CD8-positive, alpha-beta memory T cell (primary cell): Measurements from ENCODE around the gene SAMM50. TPM values are rescaled to one million over a fixed set of nuclear protein-coding genes. Genes with fewer than 3 reads are reported as not detected.

Experiments used
- CTCF ChIA-PET: fragments of 350-600 bp; sonication (Branson Sonifier 250); formaldehyde crosslinking; loops from one replicate; lab custom pipeline; 2021; ENCODE audit warnings: antibody characterized with exemption; lab: Charles Lee
- POLR2A ChIA-PET: fragments of 350-600 bp; sonication (Branson Sonifier 250); formaldehyde crosslinking; loops from one replicate; lab custom pipeline; 2021; ENCODE audit warnings: antibody characterized with exemption; lab: Charles Lee
- DNase-seq, 5 donors: peaks; one replicate each; pipeline versions ENCODE4 v3.0.0 to v3.0.0-alpha.2; 2020 to 2022; ENCODE audit warnings: mixed read lengths in 1 of 5
- H3K27ac ChIP-seq: one replicate; pipeline ENCODE4 v1.7.0; 2013; ENCODE audit warnings: low read depth, mild to moderate bottlenecking, low read length, moderate library complexity
- H3K27me3 ChIP-seq: 2 replicates; pipeline ENCODE4 v1.7.0; 2013; ENCODE audit warnings: low read length, mild to moderate bottlenecking; ENCODE audit not compliant: insufficient read depth, poor library complexity, severe bottlenecking
- H3K36me3 ChIP-seq: 2 replicates; pipeline ENCODE4 v1.7.0; 2013; ENCODE audit warnings: mild to moderate bottlenecking, low read length, moderate library complexity; ENCODE audit not compliant: insufficient read depth
- H3K4me1 ChIP-seq: 2 replicates; pipeline ENCODE4 v1.7.0; 2013; ENCODE audit warnings: mild to moderate bottlenecking, low read length, moderate library complexity; ENCODE audit not compliant: insufficient read depth
- H3K4me3 ChIP-seq: 2 replicates; pipeline ENCODE4 v1.7.0; 2013; ENCODE audit warnings: mild to moderate bottlenecking, low read length
- H3K9me3 ChIP-seq: 2 replicates; pipeline ENCODE4 v1.7.0; 2013; ENCODE audit warnings: mild to moderate bottlenecking, low read length
- H3K27ac Mint-ChIP-seq, 8 donors: one replicate each; pipeline ENCODE4 v1.8.0; 2020 to 2021; ENCODE audit warnings: mixed read lengths in 8 of 8, mild to moderate bottlenecking in 6 of 8, inconsistent platforms in 3 of 8, moderate library complexity in 3 of 8
- H3K27me3 Mint-ChIP-seq, 2 donors: one replicate each; pipeline ENCODE4 v1.8.0; 2020 to 2021; ENCODE audit warnings: mixed read lengths in 2 of 2, mild to moderate bottlenecking in 1 of 2, moderate library complexity in 1 of 2
- H3K36me3 Mint-ChIP-seq, 3 donors: one replicate each; pipeline ENCODE4 v1.8.0; 2020 to 2021; ENCODE audit warnings: mixed read lengths in 3 of 3, inconsistent platforms in 1 of 3, mild to moderate bottlenecking in 1 of 3
- H3K4me1 Mint-ChIP-seq, 3 donors: one replicate each; pipeline ENCODE4 v1.8.0; 2020 to 2021; ENCODE audit warnings: mixed read lengths in 3 of 3, inconsistent platforms in 1 of 3, mild to moderate bottlenecking in 1 of 3
- H3K4me3 Mint-ChIP-seq, 7 donors: one replicate each; pipeline ENCODE4 v1.8.0; 2020 to 2021; ENCODE audit warnings: mixed read lengths in 7 of 7, mild to moderate bottlenecking in 6 of 7, moderate library complexity in 4 of 7, inconsistent platforms in 2 of 7
- H3K9me3 Mint-ChIP-seq, 5 donors: one replicate each; pipeline ENCODE4 v1.8.0; 2020 to 2022; ENCODE audit warnings: mixed read lengths in 5 of 5, mild to moderate bottlenecking in 3 of 5, moderate library complexity in 2 of 5, inconsistent platforms in 1 of 5
- polyA plus RNA-seq: library from polyadenylated mRNA; unstranded; fragments of 300-500 nt; fragmentation: Illumina TruSeq; gene quantifications from one replicate; pipeline ENCODE4 v1.2.3, GENCODE V29; 2021
- total RNA-seq, 2 experiments: library from RNA; stranded (reverse); gene quantifications; one replicate each; pipeline ENCODE4 v1.2.3, GENCODE V29; 2021

The SAMM50 gene
- 10 to 100 TPM; 58.8 to 61.3 TPM for total RNA-seq
- polyA plus RNA-seq = 67.2 TPM

GRCh38 chr22:43955040-43955882 is at the start of gene SAMM50:
Gene SAMM50, plus strand, starts transcription at chr22:43955442. Its CDS starts 136 bp downstream, at chr22:43955578.
- Mint-ChIP-seq H3K4me3 (peak within 1 kb of the TSS; percentile 93 to 99 (median 97)), H3K27ac (peak within 1 kb of the TSS; percentile 86 to 99 (median 96)), H3K27me3 (peaks cover under 1 to 2% of the 10 kb centered on the region in 2 donors), H3K9me3 (no peaks in the 10 kb centered on the region), H3K4me1 (peaks cover 34 to 55% (median 50%) of the 10 kb centered on the region in 3 donors), H3K36me3 (peaks cover 0 to 23% (median 7%) of the 10 kb centered on the region in 3 donors)
- Histone ChIP-seq H3K4me1 (peaks cover 25% of the 10 kb centered on the region), H3K36me3 (no peaks in the 10 kb centered on the region), H3K9me3 (no peaks in the 10 kb centered on the region), H3K4me3 (peak within 1 kb of the TSS; percentile 84), H3K27me3 (no peaks in the 10 kb centered on the region), H3K27ac (peak within 1 kb of the TSS; percentile 72)
- ChIA-PET POLR2A (interaction anchor here (0.6 to 1.6 kb wide), 2 partner anchors 32 to 730 kb away, joined by 3 to 5 read pairs; partner anchors contain the start of gene PNPLA3), CTCF (interaction anchor here (1.0 to 2.1 kb wide), 3 partner anchors 10 to 726 kb away, joined by 3 to 11 read pairs (median 4); no protein-coding TSS in a partner anchor)
- DNase-seq = peak; percentile 87 to 94 (median 89)

GRCh38 chr22:43905681-43906080 is 49.6 kb upstream of the SAMM50 start:
- Mint-ChIP-seq H3K4me3 (no peak overlapping the region), H3K27me3 (peaks cover 9 to 31% of the 10 kb centered on the region in 2 donors), H3K9me3 (no peaks in the 10 kb centered on the region), H3K4me1 (no peaks in the 10 kb centered on the region), H3K36me3 (no peaks in the 10 kb centered on the region), H3K27ac (no peak overlapping the region)
- no peaks in the 10 kb centered on the region for H3K27me3 ChIP-seq
- ChIA-PET CTCF (interaction anchor here (1.2 to 1.3 kb wide), 2 partner anchors 12 to 21 kb away, joined by 3 read pairs; no protein-coding TSS in a partner anchor), POLR2A (no interaction called here)
- H3K4me3 ChIP-seq = no peak overlapping the region
- H3K36me3 ChIP-seq = no peaks in the 10 kb centered on the region
- no peak overlapping the region for H3K27ac ChIP-seq
- no peak for DNase-seq
- H3K4me1 ChIP-seq = no peaks in the 10 kb centered on the region
- H3K9me3 ChIP-seq = no peaks in the 10 kb centered on the region

GRCh38 chr22:43909708-43910107 is 45.5 kb upstream of the SAMM50 start:
- no peak for DNase-seq
- H3K27ac ChIP-seq = no peak overlapping the region
- no peaks in the 10 kb centered on the region for H3K27me3 ChIP-seq
- POLR2A ChIA-PET = no interaction called here
- H3K9me3 Mint-ChIP-seq = no peaks in the 10 kb centered on the region
- no peaks in the 10 kb centered on the region for H3K36me3 ChIP-seq
- no peak overlapping the region for H3K4me3 Mint-ChIP-seq
- H3K9me3 ChIP-seq = no peaks in the 10 kb centered on the region
- no peaks in the 10 kb centered on the region for H3K36me3 Mint-ChIP-seq
- no peaks in the 10 kb centered on the region for H3K4me1 ChIP-seq
- H3K27ac Mint-ChIP-seq = no peak overlapping the region
- H3K4me1 Mint-ChIP-seq = no peaks in the 10 kb centered on the region
- peaks cover 7 to 33% of the 10 kb centered on the region in 2 donors for H3K27me3 Mint-ChIP-seq
- CTCF ChIA-PET = no interaction called here
- no peak overlapping the region for H3K4me3 ChIP-seq

- H3K4me3 ChIP-seq = no peak overlapping the region
- Mint-ChIP-seq H3K4me3 (no peak overlapping the region), H3K36me3 (no peaks in the 10 kb centered on the region), H3K27me3 (peaks cover 7 to 33% of the 10 kb centered on the region in 2 donors), H3K27ac (no peak overlapping the region), H3K9me3 (no peaks in the 10 kb centered on the region), H3K4me1 (no peaks in the 10 kb centered on the region)
- no peaks in the 10 kb centered on the region for H3K9me3 ChIP-seq
- H3K27me3 ChIP-seq = no peaks in the 10 kb centered on the region
- ChIA-PET CTCF (no interaction called here), POLR2A (no interaction called here)
- no peak for DNase-seq
- no peak overlapping the region for H3K27ac ChIP-seq
- H3K36me3 ChIP-seq = no peaks in the 10 kb centered on the region
- H3K4me1 ChIP-seq = no peaks in the 10 kb centered on the region
Measured at GRCh38 chr22:43910178-43910695, 45.0 kb upstream of the SAMM50 start.

- no peak overlapping the region for H3K4me3 Mint-ChIP-seq
- CTCF ChIA-PET = no interaction called here
Measured at GRCh38 chr22:43911351-43911750, 43.9 kb upstream of the SAMM50 start.

GRCh38 chr22:43917521-43917920 is 37.7 kb upstream of the SAMM50 start:
- peaks cover 11% of the 10 kb centered on the region for H3K27me3 ChIP-seq
- no peaks in the 10 kb centered on the region for H3K36me3 ChIP-seq
- no peak overlapping the region for H3K4me3 ChIP-seq
- CTCF ChIA-PET = interaction anchor here (1.5 kb wide), 1 partner anchor 12 kb away, joined by 3 read pairs; no protein-coding TSS in a partner anchor
- POLR2A ChIA-PET = no interaction called here
- H3K27ac ChIP-seq = no peak overlapping the region
- Mint-ChIP-seq H3K9me3 (no peaks in the 10 kb centered on the region), H3K4me1 (no peaks in the 10 kb centered on the region), H3K36me3 (no peaks in the 10 kb centered on the region), H3K27me3 (peaks cover 22 to 54% of the 10 kb centered on the region in 2 donors), H3K4me3 (no peak overlapping the region), H3K27ac (no peak overlapping the region)
- no peaks in the 10 kb centered on the region for H3K4me1 ChIP-seq
- no peak for DNase-seq
- H3K9me3 ChIP-seq = no peaks in the 10 kb centered on the region

More at GRCh38 chr22:43911351-43911750, 43.9 kb upstream of the SAMM50 start:
- H3K27me3 Mint-ChIP-seq = peaks cover 11 to 28% of the 10 kb centered on the region in 2 donors
- Histone ChIP-seq H3K4me3 (no peak overlapping the region), H3K27ac (no peak overlapping the region), H3K9me3 (no peaks in the 10 kb centered on the region), H3K36me3 (no peaks in the 10 kb centered on the region), H3K27me3 (no peaks in the 10 kb centered on the region), H3K4me1 (no peaks in the 10 kb centered on the region)
- no peak overlapping the region for H3K27ac Mint-ChIP-seq
- POLR2A ChIA-PET = no interaction called here
- H3K4me1 Mint-ChIP-seq = no peaks in the 10 kb centered on the region
- no peaks in the 10 kb centered on the region for H3K36me3 Mint-ChIP-seq
- no peak for DNase-seq
- no peaks in the 10 kb centered on the region for H3K9me3 Mint-ChIP-seq

GRCh38 chr22:43919106-43919973 is 35.9 kb upstream of the SAMM50 start:
- H3K4me3 ChIP-seq = no peak overlapping the region
- POLR2A ChIA-PET = no interaction called here

More at GRCh38 chr22:43919106-43919973, 35.9 kb upstream of the SAMM50 start:
- Histone ChIP-seq H3K4me1 (no peaks in the 10 kb centered on the region), H3K9me3 (no peaks in the 10 kb centered on the region), H3K36me3 (no peaks in the 10 kb centered on the region), H3K27me3 (peaks cover 11% of the 10 kb centered on the region), H3K27ac (no peak overlapping the region)
- Mint-ChIP-seq H3K9me3 (no peaks in the 10 kb centered on the region), H3K4me3 (peak overlapping the region in 1 of 7 donors; percentile 52), H3K27me3 (peaks cover 23 to 50% of the 10 kb centered on the region in 2 donors), H3K27ac (peak overlapping the region in 1 of 8 donors; percentile 10), H3K4me1 (peaks cover 3 to 6% (median 5%) of the 10 kb centered on the region in 3 donors), H3K36me3 (no peaks in the 10 kb centered on the region)
- CTCF ChIA-PET = no interaction called here
- no peak for DNase-seq
